ENCODE measurements around the gene TOMM20.

The TOMM20 gene

DNA sequence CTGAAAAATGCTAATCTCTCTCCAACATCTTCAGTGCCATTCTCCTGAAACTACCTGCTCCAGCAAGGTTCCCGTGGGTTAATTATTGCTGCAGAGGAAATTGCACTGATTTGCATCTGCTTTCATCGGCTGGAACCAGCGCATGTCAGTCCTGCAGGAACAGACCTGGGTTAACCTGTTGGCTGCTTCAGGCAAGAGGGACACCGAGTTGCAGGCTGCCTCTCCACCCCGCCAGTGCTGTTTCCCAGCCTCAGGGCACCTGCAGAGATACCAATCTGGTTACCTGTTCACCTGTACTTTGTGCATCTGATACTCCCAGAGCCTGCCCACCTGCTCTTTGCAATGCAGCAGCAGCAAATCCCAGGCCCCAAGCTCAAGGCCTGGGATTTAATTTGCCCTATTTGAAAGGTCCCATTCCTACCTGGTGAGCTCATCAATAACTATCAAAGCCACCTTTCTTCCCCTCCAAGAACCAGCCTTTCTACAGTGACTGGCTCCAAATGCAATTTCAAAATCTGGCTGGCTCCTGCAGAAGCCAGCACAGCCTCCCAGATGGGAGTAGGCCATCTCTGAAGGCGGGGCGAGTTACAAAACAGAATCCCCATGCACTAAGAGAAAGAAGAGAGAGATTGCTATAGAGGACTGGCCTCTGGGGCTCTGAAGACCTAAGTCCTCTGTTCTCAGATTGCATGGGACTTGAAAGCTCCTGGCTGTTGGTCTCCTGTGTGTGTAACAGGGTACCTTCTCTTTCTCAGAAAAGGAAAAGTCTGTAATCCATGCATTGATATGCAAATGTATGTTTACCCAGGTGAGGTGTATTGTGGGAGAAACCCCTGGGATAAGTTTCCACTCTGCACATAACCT, 67.8 kb downstream of the TOMM20 start:
- DNase-seq (ENCODE audit: low read depth), result no peak
